Activated T-helper 1 cell treated with anti-CD3 and anti-CD28 coated beads, Interleukin-12 subunit alpha, Interleukin-12 subunit beta, Interleukin-2, Interleukin-4 antibody, amounts not matched to agents 30 ng/mL and 10 ng/mL and 1 ng/mL, durations not matched to agents 14 hours and 24 hours and 36 hours (primary cell): ENCODE results near the gene FAM171A1. TPM values are rescaled to one million over a fixed set of nuclear protein-coding genes. Genes with fewer than 3 reads are reported as not detected.
"Not testable (repeated sequence)": the region's sequence is repeated elsewhere in the genome, so short reads cannot be mapped to it uniquely, and the experiment has no call there.

Experiments
- DNase-seq: peaks from one replicate; pipeline ENCODE4 v3.0.0; 2021; ENCODE audit warnings: low spot score
- H3K27ac Mint-ChIP-seq: one replicate; pipeline ENCODE4 v1.8.0; 2021; ENCODE audit warnings: mild to moderate bottlenecking, mixed read lengths
- H3K27me3 Mint-ChIP-seq: one replicate; pipeline ENCODE4 v1.8.0; 2022; ENCODE audit warnings: mild to moderate bottlenecking, moderate library complexity, mixed read lengths; ENCODE audit not compliant: insufficient read depth
- H3K36me3 Mint-ChIP-seq: one replicate; pipeline ENCODE4 v1.8.0; 2021; ENCODE audit warnings: low read depth, mixed read lengths
- H3K4me1 Mint-ChIP-seq: one replicate; pipeline ENCODE4 v1.8.0; 2021; ENCODE audit warnings: low read depth, mixed read lengths
- H3K4me3 Mint-ChIP-seq: one replicate; pipeline ENCODE4 v1.8.0; 2021; ENCODE audit warnings: mild to moderate bottlenecking, moderate library complexity, mixed read lengths
- H3K9me3 Mint-ChIP-seq: one replicate; pipeline ENCODE4 v1.8.0; 2021; ENCODE audit warnings: mixed read lengths
- intact Hi-C: fragments of 100-400 bp; cut with micrococcal nuclease; formaldehyde crosslinking; loops from one replicate; pipeline ENCODE4 v1.15.1; 2024
- total RNA-seq: library from RNA; stranded (reverse); gene quantifications from 2 replicates; pipeline ENCODE4 v1.2.3, GENCODE V29; 2022

The FAM171A1 gene
- total RNA-seq, 1 donor from 2014 or later, result 0.96 TPM

DNA sequence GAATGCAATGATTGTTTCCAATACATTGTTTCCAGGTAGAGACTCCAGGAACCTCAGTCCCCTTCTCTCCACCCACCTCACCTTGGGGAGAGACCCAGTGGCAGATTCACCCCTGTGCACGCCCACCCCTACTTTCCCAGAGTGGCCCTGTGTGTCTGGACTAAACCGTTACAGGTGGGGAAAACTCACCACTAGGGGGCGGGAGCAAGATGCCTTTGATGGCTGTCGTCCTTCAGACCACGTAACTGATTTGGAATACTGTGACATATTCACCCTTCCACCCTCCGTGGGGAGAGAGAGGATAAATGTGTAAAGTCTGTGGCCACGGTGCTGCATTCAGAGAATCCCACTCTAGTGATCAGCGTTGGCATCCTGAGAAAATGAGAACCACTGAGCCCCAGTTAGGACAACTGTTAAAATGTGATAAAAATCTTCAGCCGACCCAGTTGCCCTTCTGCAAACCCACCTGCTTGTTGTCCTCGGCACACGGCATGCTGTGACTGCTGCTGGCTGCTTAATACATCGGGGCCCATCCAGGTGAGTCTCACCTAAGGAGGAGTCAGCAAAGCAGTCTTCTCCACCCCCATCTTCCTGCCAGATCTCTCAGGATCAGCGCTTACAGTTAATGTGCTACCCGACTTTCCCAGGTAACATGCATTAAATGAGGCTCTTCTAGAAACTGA, 161.1 kb downstream of the FAM171A1 start:
- H3K27ac Mint-ChIP-seq, result no peak overlapping the region
- H3K27me3 Mint-ChIP-seq, result no peaks in the 10 kb centered on the region
- no peak overlapping the region for H3K4me3 Mint-ChIP-seq
- peaks cover 2% of the 10 kb centered on the region for H3K36me3 Mint-ChIP-seq
- H3K4me1 Mint-ChIP-seq, result peaks cover 51% of the 10 kb centered on the region
- intact Hi-C loops, result loop anchor here (1.0 to 2.0 kb wide), 4 partner anchors 21 to 161 kb away; partner anchors contain the start of genes FAM171A1 and RPP38
- DNase-seq, result peak; percentile 64
- peaks cover 3% of the 10 kb centered on the region for H3K9me3 Mint-ChIP-seq

DNA sequence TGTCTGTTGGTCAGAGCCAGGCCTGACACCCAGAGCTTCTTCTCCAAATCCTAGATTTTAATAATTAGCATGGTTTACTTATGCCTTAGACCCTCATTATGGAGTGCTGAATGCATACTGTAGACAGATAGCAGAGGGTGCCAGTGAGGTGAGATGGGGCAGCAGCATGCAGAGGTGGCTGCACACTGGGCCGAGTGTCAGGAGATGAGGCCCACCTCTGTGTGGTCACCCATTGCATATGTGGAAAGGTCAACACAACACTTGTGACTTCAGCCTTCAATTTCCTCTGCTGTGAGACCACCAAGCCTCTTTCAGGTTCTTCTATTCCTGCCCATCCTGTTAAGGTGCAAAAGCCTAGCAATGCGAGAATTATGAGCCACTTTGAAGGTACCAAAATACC, 162.9 kb downstream of the FAM171A1 start:
- peaks cover 51% of the 10 kb centered on the region for H3K4me1 Mint-ChIP-seq
- H3K27me3 Mint-ChIP-seq, result no peaks in the 10 kb centered on the region
- H3K9me3 Mint-ChIP-seq, result peaks cover 3% of the 10 kb centered on the region
- peak overlapping the region; percentile 24 for H3K27ac Mint-ChIP-seq
- no peak for DNase-seq
- intact Hi-C loops, result loop anchor here (2.0 kb wide), 2 partner anchors 19 to 111 kb away; partner anchors contain the start of gene RPP38
- H3K4me3 Mint-ChIP-seq, result peak overlapping the region; percentile 62
- H3K36me3 Mint-ChIP-seq, result peaks cover 2% of the 10 kb centered on the region

DNA sequence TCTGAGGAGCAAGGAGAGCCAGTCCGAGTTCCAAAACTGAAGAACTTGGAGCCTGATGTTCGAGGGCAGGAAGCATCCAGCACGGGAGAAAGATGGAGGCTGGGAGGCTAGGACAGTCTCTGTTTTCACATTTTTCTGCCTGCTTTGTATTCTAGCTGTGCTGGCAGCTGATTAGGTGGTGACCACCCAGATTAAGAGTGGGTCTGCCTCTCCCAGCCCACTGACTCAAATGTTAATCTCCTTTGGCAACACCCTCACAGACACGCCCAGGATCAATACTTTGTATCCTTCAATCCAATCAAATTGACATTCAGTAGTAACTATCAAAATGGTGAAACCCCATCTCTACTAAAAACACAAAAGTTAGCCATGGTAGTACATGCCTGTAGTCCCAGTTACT, 163.7 kb downstream of the FAM171A1 start:
- H3K9me3 Mint-ChIP-seq, H3K27ac Mint-ChIP-seq, H3K36me3 Mint-ChIP-seq, DNase-seq, H3K27me3 Mint-ChIP-seq, intact Hi-C loops, H3K4me3 Mint-ChIP-seq: not testable (repeated sequence)
- H3K4me1 Mint-ChIP-seq, result peaks cover 58% of the 10 kb centered on the region

DNA sequence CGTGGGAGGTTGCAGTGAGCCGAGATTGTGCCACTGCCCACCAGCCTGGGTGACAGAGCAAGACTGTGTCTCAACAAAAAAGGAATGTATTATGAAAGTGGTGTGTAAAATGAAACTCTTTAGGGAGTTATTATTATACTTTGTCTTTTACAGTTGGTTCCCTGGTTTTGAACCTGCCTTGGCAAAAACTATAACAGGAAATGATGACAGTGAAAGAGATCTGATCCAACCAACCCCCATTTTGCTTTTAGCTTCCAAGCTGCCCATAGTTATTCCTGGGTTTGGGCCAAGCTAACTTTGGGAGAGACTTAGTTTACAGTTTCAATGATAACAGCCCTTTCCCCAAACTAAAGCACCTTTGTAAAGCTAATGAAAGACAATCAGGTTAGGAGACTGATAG, 168.4 kb downstream of the FAM171A1 start:
- H3K4me1 Mint-ChIP-seq, result peaks cover 25% of the 10 kb centered on the region
- peaks cover 2% of the 10 kb centered on the region for H3K36me3 Mint-ChIP-seq
- peaks cover 3% of the 10 kb centered on the region for H3K9me3 Mint-ChIP-seq
- H3K4me3 Mint-ChIP-seq, result no peak overlapping the region
- no peak overlapping the region for H3K27ac Mint-ChIP-seq
- intact Hi-C loops, result no loop called here
- peaks cover 8% of the 10 kb centered on the region for H3K27me3 Mint-ChIP-seq
- no peak for DNase-seq

DNA sequence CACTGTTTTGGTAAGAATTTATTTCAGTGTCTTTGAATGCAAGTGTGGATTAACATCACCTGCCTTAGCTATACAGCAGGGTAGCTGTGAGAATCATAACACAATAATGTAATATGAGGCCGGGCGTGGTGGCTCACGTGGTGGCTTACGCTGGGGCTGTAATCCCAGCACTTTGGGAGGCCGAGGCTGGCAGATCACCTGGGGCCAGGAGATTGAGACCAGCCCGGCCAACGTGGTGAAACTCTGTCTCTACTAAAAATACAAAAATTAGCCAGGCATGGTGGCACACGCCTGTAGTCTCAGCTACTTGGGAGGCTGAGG, 168.8 kb downstream of the FAM171A1 start:
- H3K36me3 Mint-ChIP-seq, H3K27me3 Mint-ChIP-seq, H3K27ac Mint-ChIP-seq, DNase-seq, intact Hi-C loops, H3K9me3 Mint-ChIP-seq, H3K4me3 Mint-ChIP-seq: not testable (repeated sequence)
- peaks cover 24% of the 10 kb centered on the region for H3K4me1 Mint-ChIP-seq

DNA sequence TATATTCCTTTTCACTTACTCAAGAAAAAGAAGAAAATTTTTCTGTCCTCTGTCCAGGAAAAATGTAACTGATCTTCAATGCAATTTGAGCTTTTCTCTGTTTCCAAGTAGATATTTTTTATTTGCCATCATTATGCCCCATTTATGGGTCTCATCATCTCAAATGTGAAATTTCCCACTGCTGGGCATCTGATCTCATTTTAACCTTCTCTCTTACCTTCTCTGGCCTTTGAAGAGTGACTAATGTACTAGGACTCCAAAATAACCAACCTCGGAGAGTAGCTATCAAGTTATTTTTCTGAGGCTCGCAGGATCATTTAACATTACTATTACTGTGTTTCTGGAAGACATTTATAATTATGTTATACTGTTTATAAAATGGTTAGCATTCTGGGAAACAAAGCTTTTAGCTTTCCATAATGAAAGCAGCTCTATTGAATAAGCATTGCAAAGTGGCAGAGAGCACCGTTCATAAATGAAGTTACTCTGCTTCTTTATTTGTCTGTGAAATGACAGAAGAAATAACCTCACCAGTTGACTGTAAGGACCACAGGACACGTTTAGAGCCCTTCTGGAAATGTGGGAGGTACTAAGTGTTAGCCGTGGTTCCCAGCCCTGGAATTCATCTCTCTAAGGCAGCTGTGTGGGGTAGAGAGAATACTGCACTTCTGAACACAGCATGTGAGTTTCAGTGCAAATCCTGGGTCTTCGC, 169.3 kb downstream of the FAM171A1 start:
- Mint-ChIP-seq H3K27ac (no peak overlapping the region), H3K36me3 (peaks cover 2% of the 10 kb centered on the region), H3K27me3 (peaks cover 12% of the 10 kb centered on the region), H3K4me1 (peaks cover 24% of the 10 kb centered on the region), H3K9me3 (peaks cover 3% of the 10 kb centered on the region), H3K4me3 (no peak overlapping the region)
- intact Hi-C loops, result no loop called here
- DNase-seq, result no peak

DNA sequence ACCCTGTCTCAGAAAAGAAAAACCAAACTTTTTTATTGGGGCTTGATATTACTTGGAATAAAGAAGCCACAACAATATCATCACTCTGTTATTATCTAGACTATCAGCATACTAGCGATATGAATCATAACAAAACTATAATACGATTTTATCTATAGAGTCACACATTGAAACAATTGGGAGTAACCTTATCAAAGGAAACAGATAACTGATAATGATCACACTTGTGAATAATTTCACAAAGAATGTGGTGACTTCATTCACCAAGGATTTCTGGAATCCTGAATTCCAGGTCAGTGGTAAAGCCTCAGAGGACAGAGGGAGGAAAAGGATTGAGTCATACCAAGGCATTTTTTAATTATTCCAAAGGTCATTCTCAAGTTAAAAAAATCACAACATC, 170.5 kb downstream of the FAM171A1 start:
- H3K36me3 Mint-ChIP-seq, result no peaks in the 10 kb centered on the region
- H3K27ac Mint-ChIP-seq, result no peak overlapping the region
- H3K4me3 Mint-ChIP-seq, result no peak overlapping the region
- H3K27me3 Mint-ChIP-seq, result peaks cover 14% of the 10 kb centered on the region
- no peaks in the 10 kb centered on the region for H3K9me3 Mint-ChIP-seq
- H3K4me1 Mint-ChIP-seq, result peaks cover 16% of the 10 kb centered on the region
- DNase-seq, result no peak
- intact Hi-C loops, result no loop called here

DNA sequence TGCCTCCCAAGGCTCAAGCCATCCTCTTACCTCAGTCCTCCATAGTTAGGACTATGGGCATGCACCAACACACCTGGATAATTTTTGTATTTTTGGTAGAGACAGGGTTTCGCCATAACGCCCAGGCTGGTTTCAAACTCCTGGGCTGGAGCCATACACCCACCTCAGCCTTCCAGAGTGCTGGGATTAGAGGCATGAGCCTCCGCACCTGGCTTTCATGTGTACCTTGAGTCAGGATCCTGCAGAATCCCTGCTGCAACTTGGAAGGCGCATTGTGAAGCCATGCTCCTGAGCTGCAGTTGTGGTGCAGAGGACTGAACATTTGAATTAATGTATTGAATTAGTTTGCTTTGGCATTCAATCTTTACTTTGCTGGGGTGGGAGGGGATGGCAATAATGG, 173.2 kb downstream of the FAM171A1 start:
- Mint-ChIP-seq H3K9me3 (no peaks in the 10 kb centered on the region), H3K4me1 (peaks cover 12% of the 10 kb centered on the region), H3K27me3 (peaks cover 14% of the 10 kb centered on the region), H3K36me3 (peaks cover 1% of the 10 kb centered on the region), H3K4me3 (no peak overlapping the region), H3K27ac (no peak overlapping the region)
- intact Hi-C loops, result no loop called here
- DNase-seq, result no peak

DNA sequence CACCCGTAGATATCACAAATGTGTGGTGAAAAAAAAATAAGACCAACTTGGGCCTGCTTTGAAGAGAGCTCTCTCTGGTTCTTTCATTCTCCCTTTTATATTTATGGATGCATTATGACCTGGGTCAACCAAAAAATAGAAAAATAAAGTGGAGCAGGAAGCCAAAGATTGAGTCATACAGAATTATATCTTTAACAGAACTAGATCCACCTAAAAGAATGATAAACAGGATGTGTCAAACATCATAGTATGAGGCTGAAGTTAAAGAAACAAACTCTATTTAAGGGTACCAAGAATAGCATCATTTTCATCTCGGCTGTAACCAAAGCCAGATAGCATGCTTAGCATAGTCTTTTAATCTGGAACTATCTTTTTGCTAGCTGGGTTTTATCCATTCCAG, 173.8 kb downstream of the FAM171A1 start:
- peaks cover 7% of the 10 kb centered on the region for H3K4me1 Mint-ChIP-seq
- peaks cover 19% of the 10 kb centered on the region for H3K27me3 Mint-ChIP-seq
- no peak for DNase-seq
- peaks cover 1% of the 10 kb centered on the region for H3K36me3 Mint-ChIP-seq
- intact Hi-C loops, result no loop called here
- H3K9me3 Mint-ChIP-seq, result no peaks in the 10 kb centered on the region
- peak overlapping the region; percentile 39 for H3K4me3 Mint-ChIP-seq
- peak overlapping the region; percentile 44 for H3K27ac Mint-ChIP-seq

DNA sequence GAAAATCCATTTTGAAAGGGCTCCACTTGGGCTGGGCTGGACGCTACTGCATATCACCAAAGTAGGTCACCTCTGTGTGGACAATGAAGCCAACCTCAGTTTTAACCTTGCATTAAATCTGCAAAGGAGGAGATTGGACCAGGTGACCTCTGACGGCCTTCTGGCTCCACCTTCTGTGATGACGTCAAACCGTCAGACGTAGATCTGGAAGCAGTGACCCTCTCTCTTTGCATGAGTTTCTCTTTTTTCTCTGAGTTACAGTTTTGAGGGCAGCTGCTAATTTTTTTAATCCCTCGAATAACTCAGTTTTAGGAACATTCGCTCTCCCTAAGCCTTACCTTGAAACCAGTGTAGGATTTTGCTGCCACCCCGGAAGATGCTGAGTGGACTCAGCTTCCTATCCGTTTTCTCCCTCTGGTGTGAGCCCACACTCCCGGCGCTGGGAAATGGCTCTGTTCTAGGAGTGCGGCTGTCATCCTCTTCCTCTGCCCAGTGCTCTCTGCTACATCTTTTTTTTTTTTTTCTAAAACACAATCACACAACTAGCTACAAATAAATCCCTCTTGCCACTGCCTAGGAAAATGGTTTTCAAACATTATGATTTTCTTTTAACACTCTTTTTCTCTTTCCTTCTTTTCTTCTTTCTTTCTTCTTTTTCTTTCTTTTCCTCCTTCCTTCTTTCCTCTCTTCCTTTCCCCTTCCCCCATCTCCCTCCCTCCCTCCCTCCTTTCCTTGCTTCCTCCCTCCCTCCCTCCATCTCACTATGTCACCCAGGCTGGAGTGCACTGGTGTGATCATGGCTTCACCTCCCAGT, 174.9 kb downstream of the FAM171A1 start:
- Mint-ChIP-seq H3K27me3 (peaks cover 18% of the 10 kb centered on the region), H3K4me1 (peaks cover 7% of the 10 kb centered on the region), H3K4me3 (no peak overlapping the region), H3K9me3 (no peaks in the 10 kb centered on the region), H3K27ac (peak overlapping the region; percentile 2), H3K36me3 (peaks cover 1% of the 10 kb centered on the region)
- no peak for DNase-seq
- intact Hi-C loops, result no loop called here

DNA sequence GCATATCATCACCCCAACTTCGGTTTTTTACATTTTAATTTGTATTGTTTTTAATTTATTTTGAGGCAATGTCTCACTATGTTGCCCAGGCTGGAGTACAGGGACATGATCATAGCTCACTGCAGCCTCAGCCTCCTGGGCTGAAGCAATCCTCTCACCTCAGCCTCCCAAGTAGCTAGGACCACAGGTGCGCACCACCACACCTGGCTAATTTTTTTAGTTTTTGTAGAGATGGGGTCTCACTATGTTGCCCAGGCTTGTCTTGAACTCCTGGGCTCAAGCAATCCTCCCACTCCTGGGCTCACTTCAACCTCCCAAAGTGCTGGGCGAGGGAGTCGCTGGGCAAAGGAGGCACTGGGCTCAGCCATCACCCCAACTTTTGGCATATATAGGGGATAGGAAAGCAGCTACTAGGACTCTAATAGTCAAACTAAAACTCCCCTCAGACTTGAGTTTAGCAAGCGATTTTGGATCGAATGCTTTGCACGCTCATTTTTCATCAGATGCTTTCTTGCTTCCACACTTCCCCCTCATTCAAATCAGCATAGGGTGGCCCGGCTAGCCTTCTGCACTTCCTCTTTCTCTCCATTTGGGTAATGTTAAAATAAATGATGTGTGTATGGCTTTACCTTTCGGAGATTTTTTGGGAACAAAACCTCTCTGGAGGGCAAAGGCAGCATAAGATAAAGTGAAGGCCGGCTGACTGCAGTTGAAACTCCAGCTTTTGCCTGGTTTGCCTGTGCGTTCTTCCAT, 181.8 kb downstream of the FAM171A1 start:
- DNase-seq, result no peak
- Mint-ChIP-seq H3K4me1 (peaks cover 37% of the 10 kb centered on the region), H3K27ac (no peak overlapping the region), H3K27me3 (peaks cover 5% of the 10 kb centered on the region), H3K4me3 (no peak overlapping the region), H3K9me3 (peaks cover 7% of the 10 kb centered on the region), H3K36me3 (peaks cover 6% of the 10 kb centered on the region)
- intact Hi-C loops, result loop anchor here (2.0 kb wide), 1 partner anchor 19 kb away; no protein-coding TSS in a partner anchor

DNA sequence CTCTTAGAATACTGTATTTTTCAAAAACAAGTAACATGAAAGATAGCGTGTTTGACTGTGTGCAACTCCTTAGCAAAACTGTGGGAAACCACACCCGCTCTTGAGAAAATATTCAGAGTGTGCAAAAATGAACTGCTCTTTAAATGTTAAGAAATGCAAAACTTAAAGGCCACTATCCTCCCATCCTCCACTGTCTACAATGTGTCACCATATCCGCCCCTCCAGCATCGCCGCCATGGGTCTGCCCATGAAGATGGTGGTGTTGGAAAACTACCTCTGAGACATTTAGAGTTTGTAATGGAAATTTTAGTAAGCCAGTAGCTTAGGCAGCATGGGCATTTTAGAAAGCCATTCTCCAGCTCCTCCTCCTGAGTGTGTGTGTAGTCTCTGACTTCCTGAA, 182.5 kb downstream of the FAM171A1 start:
- no peak overlapping the region for H3K4me3 Mint-ChIP-seq
- H3K36me3 Mint-ChIP-seq, result peaks cover 6% of the 10 kb centered on the region
- H3K27ac Mint-ChIP-seq, result peak overlapping the region; percentile 71
- peaks cover 7% of the 10 kb centered on the region for H3K9me3 Mint-ChIP-seq
- peaks cover 43% of the 10 kb centered on the region for H3K4me1 Mint-ChIP-seq
- DNase-seq, result no peak
- H3K27me3 Mint-ChIP-seq, result peaks cover 5% of the 10 kb centered on the region
- intact Hi-C loops, result loop anchor here (1.0 to 2.0 kb wide), 2 partner anchors 19 to 20 kb away; no protein-coding TSS in a partner anchor
